ENCODE data around the gene EXOC2. TPM values are rescaled to one million over a fixed set of nuclear protein-coding genes. Genes with fewer than 3 reads are reported as not detected.

Gene EXOC2
- total RNA-seq, 1 donor from 2014 or later, result 31.3 TPM

GRCh38 chr6:731924-732323, 39.0 kb upstream of the EXOC2 start:
- H3K4me3 Mint-ChIP-seq (ENCODE audit: unreplicated experiment), result no peak overlapping the region
- DNase-seq, result no peak
- TF ChIP-seq, protein P1, sequence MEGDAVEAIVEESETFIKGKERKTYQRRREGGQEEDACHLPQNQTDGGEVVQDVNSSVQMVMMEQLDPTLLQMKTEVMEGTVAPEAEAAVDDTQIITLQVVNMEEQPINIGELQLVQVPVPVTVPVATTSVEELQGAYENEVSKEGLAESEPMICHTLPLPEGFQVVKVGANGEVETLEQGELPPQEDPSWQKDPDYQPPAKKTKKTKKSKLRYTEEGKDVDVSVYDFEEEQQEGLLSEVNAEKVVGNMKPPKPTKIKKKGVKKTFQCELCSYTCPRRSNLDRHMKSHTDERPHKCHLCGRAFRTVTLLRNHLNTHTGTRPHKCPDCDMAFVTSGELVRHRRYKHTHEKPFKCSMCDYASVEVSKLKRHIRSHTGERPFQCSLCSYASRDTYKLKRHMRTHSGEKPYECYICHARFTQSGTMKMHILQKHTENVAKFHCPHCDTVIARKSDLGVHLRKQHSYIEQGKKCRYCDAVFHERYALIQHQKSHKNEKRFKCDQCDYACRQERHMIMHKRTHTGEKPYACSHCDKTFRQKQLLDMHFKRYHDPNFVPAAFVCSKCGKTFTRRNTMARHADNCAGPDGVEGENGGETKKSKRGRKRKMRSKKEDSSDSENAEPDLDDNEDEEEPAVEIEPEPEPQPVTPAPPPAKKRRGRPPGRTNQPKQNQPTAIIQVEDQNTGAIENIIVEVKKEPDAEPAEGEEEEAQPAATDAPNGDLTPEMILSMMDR (IDR thresholded peaks at IDR 0.05; ENCODE audit: partially characterized antibody, unreplicated experiment), result no peak

DNA sequence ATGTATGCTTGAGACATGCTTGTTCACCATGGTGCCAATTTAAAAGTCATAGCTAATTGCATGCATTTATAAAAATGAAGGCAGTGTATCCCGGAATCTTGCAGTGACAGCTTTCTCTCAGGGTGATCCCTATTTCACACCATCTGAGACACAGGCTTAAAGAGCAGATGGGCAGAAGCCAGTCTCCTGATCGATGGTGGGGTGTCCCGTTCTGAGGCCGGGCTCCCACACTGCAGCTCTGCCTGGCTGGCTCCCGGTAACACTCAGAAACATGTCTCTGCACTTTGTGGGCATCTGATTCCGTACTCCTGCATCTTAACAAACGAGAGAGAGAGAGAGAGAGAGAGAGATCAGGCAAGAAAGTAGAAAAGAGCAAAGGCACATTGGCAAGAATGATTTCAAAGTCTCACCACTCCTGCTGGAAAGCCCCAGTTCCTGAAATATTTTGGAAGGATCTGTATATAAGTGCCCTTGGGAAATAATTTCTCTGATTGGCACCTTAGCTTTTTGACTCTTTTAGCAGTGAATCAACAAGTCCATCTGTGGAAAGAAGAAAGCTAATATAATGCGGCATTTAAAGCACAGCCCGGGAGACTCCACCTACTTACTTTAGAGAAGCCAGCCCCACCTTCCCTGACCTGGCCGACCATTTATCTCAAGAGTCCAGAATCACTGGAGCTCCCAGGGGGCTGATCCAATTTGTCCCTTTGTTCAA, 36.8 kb upstream of the EXOC2 start:
- Mint-ChIP-seq H3K4me3 (ENCODE audit: unreplicated experiment) (peak overlapping the region; percentile 34), H3K9me3 (ENCODE audit: unreplicated experiment) (peaks cover 1% of the 10 kb centered on the region), H3K27me3 (ENCODE audit: unreplicated experiment) (no peaks in the 10 kb centered on the region), H3K36me3 (ENCODE audit: unreplicated experiment) (no peaks in the 10 kb centered on the region), H3K4me1 (ENCODE audit: low read depth, unreplicated experiment) (peaks cover 8% of the 10 kb centered on the region), H3K27ac (ENCODE audit: unreplicated experiment) (no peak overlapping the region)
- TF ChIP-seq, protein P1 (IDR thresholded peaks at IDR 0.05; ENCODE audit: partially characterized antibody, unreplicated experiment), result no peak
- no peak for DNase-seq

More at GRCh38 chr6:731924-732323, 39.0 kb upstream of the EXOC2 start:
- Mint-ChIP-seq H3K4me1 (ENCODE audit: low read depth, unreplicated experiment) (peaks cover 8% of the 10 kb centered on the region), H3K9me3 (ENCODE audit: unreplicated experiment) (peaks cover 1% of the 10 kb centered on the region), H3K27me3 (ENCODE audit: unreplicated experiment) (no peaks in the 10 kb centered on the region), H3K27ac (ENCODE audit: unreplicated experiment) (no peak overlapping the region), H3K36me3 (ENCODE audit: unreplicated experiment) (no peaks in the 10 kb centered on the region)

DNA sequence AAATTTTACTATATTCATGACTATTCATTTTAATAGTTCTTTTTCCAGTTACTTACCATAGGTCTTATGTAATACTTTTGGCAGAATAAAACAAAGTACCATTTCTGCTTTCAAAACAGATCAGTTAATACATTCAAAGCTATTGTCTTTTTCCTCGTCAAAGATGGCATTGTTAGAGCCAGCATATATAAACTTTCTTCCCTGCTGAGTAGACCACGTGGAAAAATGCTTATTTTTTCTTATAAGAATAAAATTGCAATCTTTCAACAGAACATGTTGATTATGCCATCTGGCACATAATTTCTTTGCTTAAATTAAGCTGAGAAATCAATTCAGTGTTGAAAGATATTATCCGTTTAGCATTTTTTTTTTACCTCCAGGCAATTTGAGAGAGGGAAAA, 34.9 kb upstream of the EXOC2 start:
- H3K27ac Mint-ChIP-seq (ENCODE audit: unreplicated experiment), result no peak overlapping the region
- H3K36me3 Mint-ChIP-seq (ENCODE audit: unreplicated experiment), result no peaks in the 10 kb centered on the region
- no peak for DNase-seq
- H3K9me3 Mint-ChIP-seq (ENCODE audit: unreplicated experiment), result peaks cover 1% of the 10 kb centered on the region
- H3K27me3 Mint-ChIP-seq (ENCODE audit: unreplicated experiment), result no peaks in the 10 kb centered on the region
- TF ChIP-seq, protein P1 (IDR thresholded peaks at IDR 0.05; ENCODE audit: partially characterized antibody, unreplicated experiment), result no peak
- H3K4me3 Mint-ChIP-seq (ENCODE audit: unreplicated experiment), result no peak overlapping the region
- peaks cover 8% of the 10 kb centered on the region for H3K4me1 Mint-ChIP-seq (ENCODE audit: low read depth, unreplicated experiment)

DNA sequence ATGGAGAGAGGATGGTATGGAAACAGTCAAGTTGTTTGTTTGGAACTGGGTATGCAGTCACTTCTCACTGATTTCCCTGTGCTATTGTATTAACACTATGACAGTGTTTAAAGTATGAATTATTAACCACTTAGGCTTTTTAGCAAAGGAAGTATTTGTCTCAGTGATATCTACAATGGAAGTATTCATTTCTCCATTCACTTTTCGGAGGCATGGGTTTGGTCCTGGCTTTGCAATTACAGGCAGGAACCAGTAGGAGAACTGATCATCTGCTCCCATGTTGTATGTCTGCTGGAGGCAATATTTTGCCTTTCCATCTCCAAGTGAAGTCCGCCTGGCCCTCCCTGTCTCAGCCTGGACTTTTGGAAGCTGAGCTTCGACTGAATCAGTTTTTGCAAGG, 30.6 kb upstream of the EXOC2 start:
- Mint-ChIP-seq H3K4me1 (ENCODE audit: low read depth, unreplicated experiment) (no peaks in the 10 kb centered on the region), H3K27me3 (ENCODE audit: unreplicated experiment) (no peaks in the 10 kb centered on the region), H3K9me3 (ENCODE audit: unreplicated experiment) (peaks cover 1% of the 10 kb centered on the region), H3K27ac (ENCODE audit: unreplicated experiment) (no peak overlapping the region), H3K4me3 (ENCODE audit: unreplicated experiment) (no peak overlapping the region), H3K36me3 (ENCODE audit: unreplicated experiment) (no peaks in the 10 kb centered on the region)
- DNase-seq, result no peak
- TF ChIP-seq, protein P1 (IDR thresholded peaks at IDR 0.05; ENCODE audit: partially characterized antibody, unreplicated experiment), result peak; percentile 26

DNA sequence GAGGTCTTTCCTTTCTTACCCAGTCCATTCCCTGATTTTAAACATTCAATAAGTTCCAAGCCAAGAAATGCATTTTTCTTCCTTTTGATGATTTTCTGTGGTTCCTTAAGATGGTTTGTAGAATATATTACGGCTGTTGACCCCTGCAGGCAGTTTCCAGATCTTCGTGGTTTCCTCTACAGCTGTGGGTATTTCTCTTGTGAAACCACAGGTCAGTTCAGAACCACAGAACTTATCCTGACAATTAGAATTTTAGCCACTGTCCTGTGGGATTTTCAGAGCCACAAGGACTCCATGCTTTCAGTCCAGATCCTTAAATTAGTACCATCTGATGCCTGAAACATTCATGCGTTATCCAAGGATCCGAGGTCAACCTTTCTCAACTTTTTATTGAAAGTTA, 29.7 kb upstream of the EXOC2 start:
- Mint-ChIP-seq H3K27me3 (ENCODE audit: unreplicated experiment) (no peaks in the 10 kb centered on the region), H3K36me3 (ENCODE audit: unreplicated experiment) (no peaks in the 10 kb centered on the region), H3K9me3 (ENCODE audit: unreplicated experiment) (peaks cover 1% of the 10 kb centered on the region), H3K4me1 (ENCODE audit: low read depth, unreplicated experiment) (no peaks in the 10 kb centered on the region), H3K27ac (ENCODE audit: unreplicated experiment) (no peak overlapping the region), H3K4me3 (ENCODE audit: unreplicated experiment) (no peak overlapping the region)
- no peak for DNase-seq
- TF ChIP-seq, protein P1 (IDR thresholded peaks at IDR 0.05; ENCODE audit: partially characterized antibody, unreplicated experiment), result no peak
